GM18526 (cell line): ENCODE data around the gene MAPKAP1.

ENCODE experiments used
- POLR2A ChIP-seq: IDR thresholded peaks from 3 replicates; pipeline ENCODE4 v1.6.1; 2011; ENCODE audit not compliant: insufficient read length; ENCODE audit errors: extremely low read depth

MAPKAP1 gene

GRCh38 chr9:125496313-125496834, 210.6 kb downstream of the MAPKAP1 start:
- no peak for TF ChIP-seq POLR2A

- no peak for TF ChIP-seq POLR2A
Measured at GRCh38 chr9:125495172-125496119, 211.6 kb downstream of the MAPKAP1 start.

- no peak for TF ChIP-seq POLR2A
Measured at GRCh38 chr9:125494653-125494915, 212.4 kb downstream of the MAPKAP1 start.

GRCh38 chr9:125493881-125494652, 212.9 kb downstream of the MAPKAP1 start:
- no peak for TF ChIP-seq POLR2A

- TF ChIP-seq POLR2A = no peak
Measured at GRCh38 chr9:125493384-125493783, 213.6 kb downstream of the MAPKAP1 start.

GRCh38 chr9:125492719-125493118, 214.3 kb downstream of the MAPKAP1 start:
- no peak for TF ChIP-seq POLR2A

GRCh38 chr9:125487842-125488241, 219.2 kb downstream of the MAPKAP1 start:
- TF ChIP-seq POLR2A = no peak

GRCh38 chr9:125486576-125486975, 220.4 kb downstream of the MAPKAP1 start:
- TF ChIP-seq POLR2A = no peak

GRCh38 chr9:125486152-125486508, 220.9 kb downstream of the MAPKAP1 start:
- TF ChIP-seq POLR2A = no peak

- no peak for TF ChIP-seq POLR2A
Measured at GRCh38 chr9:125485471-125486151, 221.4 kb downstream of the MAPKAP1 start.

- TF ChIP-seq POLR2A = no peak
Measured at GRCh38 chr9:125484350-125485282, 222.4 kb downstream of the MAPKAP1 start.

GRCh38 chr9:125483697-125484096, 223.3 kb downstream of the MAPKAP1 start:
- TF ChIP-seq POLR2A = no peak

GRCh38 chr9:125479846-125480615, 227.0 kb downstream of the MAPKAP1 start:
- no peak for TF ChIP-seq POLR2A

- TF ChIP-seq POLR2A = no peak
Measured at GRCh38 chr9:125477089-125477544, 229.9 kb downstream of the MAPKAP1 start.

GRCh38 chr9:125476645-125477044, 230.4 kb downstream of the MAPKAP1 start:
- TF ChIP-seq POLR2A = no peak
